HG03103 (cell line): ENCODE results near the gene SMYD2.

Source experiments
- ATAC-seq: cut with Tn5 transposase; IDR thresholded peaks from one replicate; pipeline ENCODE4 v1.9.1; 2021; ENCODE audit warnings: low read depth; ENCODE audit not compliant: unreplicated experiment

The SMYD2 gene

GRCh38 chr1:214384373-214385079 is 103.6 kb downstream of the SMYD2 start:
- ATAC-seq = no peak

GRCh38 chr1:214385428-214385827 is 104.5 kb downstream of the SMYD2 start:
- ATAC-seq = no peak

- ATAC-seq = no peak
These were observed 105.4 kb downstream of the SMYD2 start for GRCh38 chr1:214386333-214386732.
